HUES48 (cell line): Measurements from ENCODE around the gene TRAF1.

Experiments
- H3K27ac ChIP-seq: one replicate; pipeline ENCODE4 v1.7.0; 2013; ENCODE audit warnings: low read depth, low read length, inconsistent platforms
- H3K27me3 ChIP-seq: 2 replicates; pipeline ENCODE4 v1.6.1; 2013; ENCODE audit warnings: mild to moderate bottlenecking, low read length; ENCODE audit not compliant: control insufficient read depth, insufficient read depth
- H3K36me3 ChIP-seq: 2 replicates; pipeline ENCODE4 v1.6.1; 2013; ENCODE audit warnings: low read length; ENCODE audit not compliant: control insufficient read depth, insufficient read depth
- H3K4me1 ChIP-seq: 2 replicates; pipeline ENCODE4 v1.6.1; 2013; ENCODE audit warnings: mild to moderate bottlenecking, low read length; ENCODE audit not compliant: control insufficient read depth, insufficient read depth
- H3K4me3 ChIP-seq: 2 replicates; pipeline ENCODE4 v1.5.1; 2013; ENCODE audit warnings: mild to moderate bottlenecking, low read depth, low read length
- H3K9ac ChIP-seq: 2 replicates; pipeline ENCODE4 v1.6.1; 2013; ENCODE audit warnings: mild to moderate bottlenecking, low read depth, low read length, moderate library complexity
- H3K9me3 ChIP-seq: 2 replicates; pipeline ENCODE4 v1.6.1; 2013; ENCODE audit warnings: low read length; ENCODE audit not compliant: control insufficient read depth, insufficient read depth

TRAF1 gene

DNA sequence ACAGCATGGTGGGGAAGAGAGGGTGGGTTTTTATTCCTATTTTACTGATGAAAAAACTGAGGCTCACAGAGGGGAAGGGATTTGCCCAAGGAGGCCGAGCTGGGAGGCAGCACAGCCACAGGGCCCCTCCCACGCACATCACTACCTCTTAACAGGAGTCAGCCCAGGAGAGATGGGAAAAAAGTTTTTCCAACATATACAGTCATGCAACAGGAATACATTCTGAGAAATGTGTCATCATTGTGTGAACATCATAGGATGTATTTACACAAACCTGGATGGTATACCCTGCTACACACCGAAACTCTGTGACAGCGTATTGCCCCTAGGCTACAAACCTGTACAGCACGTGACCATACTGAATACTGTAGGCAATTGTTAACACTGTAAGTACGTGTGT lies 11.6 kb downstream of the TRAF1 start:
- H3K4me1 ChIP-seq = peaks cover 12% of the 10 kb centered on the region
- H3K27ac ChIP-seq = no peak overlapping the region
- H3K9me3 ChIP-seq = no peaks in the 10 kb centered on the region
- no peaks in the 10 kb centered on the region for H3K27me3 ChIP-seq
- no peak overlapping the region for H3K4me3 ChIP-seq
- H3K9ac ChIP-seq = no peak overlapping the region
- no peaks in the 10 kb centered on the region for H3K36me3 ChIP-seq

DNA sequence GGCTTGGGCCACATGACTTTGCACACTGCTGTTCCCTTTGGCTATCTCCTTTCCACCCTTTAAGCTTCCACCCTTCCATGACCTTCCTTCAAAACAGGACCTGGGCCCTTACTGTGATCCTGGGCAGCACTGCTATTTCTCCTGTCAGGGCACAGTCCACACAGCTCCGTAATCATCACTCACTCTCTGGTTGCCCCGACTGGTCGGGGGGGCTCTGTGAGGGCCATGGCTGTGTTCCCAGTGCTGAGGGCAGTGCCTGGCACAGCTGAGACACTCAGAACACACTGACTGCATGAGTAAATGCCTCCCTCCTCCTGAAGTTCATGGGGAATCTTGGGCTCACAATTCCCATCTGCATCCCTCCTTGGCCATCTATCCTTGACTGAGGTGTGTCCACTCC lies 12.2 kb downstream of the TRAF1 start:
- Histone ChIP-seq H3K27me3 (no peaks in the 10 kb centered on the region), H3K27ac (no peak overlapping the region), H3K4me3 (no peak overlapping the region), H3K36me3 (no peaks in the 10 kb centered on the region), H3K9ac (no peak overlapping the region), H3K4me1 (peaks cover 12% of the 10 kb centered on the region), H3K9me3 (no peaks in the 10 kb centered on the region)

DNA sequence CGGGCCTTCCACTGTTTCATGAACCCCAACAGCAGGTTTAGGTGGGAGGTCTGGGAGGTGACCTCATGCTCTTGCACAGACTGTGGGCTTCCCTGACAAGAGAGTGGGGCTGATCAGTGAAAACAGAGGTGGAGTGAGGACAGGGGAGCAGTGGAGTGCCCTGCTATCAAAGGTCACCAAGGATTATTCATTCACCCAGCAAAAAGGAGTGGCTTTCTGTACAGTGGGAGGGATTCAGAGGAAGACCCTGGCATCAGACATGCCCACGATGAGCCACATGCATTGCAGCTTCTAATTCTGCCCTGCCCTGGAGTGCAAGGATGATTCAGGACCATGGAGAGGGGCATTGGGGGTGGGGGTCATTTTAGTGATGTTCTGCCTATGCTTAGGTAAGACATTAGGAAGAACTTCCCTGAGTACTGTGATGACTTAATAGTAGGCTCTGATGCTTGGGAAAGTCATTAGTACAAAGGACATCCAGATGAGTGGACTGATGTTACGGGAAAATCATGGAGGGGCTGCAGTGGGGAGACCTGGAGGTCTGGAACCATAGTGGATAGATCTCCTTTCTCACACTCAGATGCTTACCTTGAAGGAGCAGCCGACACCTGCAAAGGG lies 12.8 kb downstream of the TRAF1 start:
- H3K27me3 ChIP-seq = no peaks in the 10 kb centered on the region

DNA sequence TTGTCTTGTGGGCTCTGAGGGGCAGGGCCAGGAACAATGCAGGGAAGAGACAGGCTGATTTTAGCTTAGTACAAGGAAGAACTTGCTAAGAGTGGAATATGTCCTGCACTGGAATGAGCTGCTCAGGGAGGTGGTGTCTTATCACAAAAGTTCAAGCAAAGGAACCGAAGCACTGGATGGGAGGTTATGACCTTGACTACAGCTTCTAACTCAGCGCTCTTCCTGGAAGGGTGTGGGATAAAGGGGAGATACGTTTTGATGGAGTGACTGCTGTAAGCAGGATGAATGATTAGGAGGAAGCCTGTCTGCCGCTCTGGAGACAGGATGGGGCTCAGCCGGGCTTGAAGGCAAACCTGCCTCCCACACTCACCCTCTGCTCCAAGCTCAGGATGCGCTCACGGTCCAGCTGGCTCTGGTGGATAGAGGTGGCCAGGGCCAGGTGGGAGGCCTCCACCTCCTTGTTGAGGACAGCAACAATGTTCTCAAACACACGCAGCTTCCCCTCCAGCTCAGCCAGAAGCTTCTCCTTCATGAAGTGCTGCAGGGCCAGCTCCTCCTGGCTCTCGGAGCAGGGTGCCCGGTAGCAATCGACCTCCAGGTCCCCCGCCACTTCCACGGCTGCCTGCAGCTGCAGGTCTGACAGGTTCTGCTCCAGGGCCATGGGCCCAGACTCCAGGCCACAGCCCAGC lies 13.5 kb downstream of the TRAF1 start:
- Histone ChIP-seq H3K4me3 (no peak overlapping the region), H3K9ac (no peak overlapping the region), H3K36me3 (no peaks in the 10 kb centered on the region), H3K4me1 (peaks cover 12% of the 10 kb centered on the region), H3K27me3 (no peaks in the 10 kb centered on the region), H3K27ac (no peak overlapping the region), H3K9me3 (no peaks in the 10 kb centered on the region)

More for the DNA sequence above, 12.8 kb downstream of the TRAF1 start:
- Histone ChIP-seq H3K4me1 (peaks cover 12% of the 10 kb centered on the region), H3K9me3 (no peaks in the 10 kb centered on the region), H3K27ac (no peak overlapping the region), H3K36me3 (no peaks in the 10 kb centered on the region), H3K9ac (no peak overlapping the region), H3K4me3 (no peak overlapping the region)

DNA sequence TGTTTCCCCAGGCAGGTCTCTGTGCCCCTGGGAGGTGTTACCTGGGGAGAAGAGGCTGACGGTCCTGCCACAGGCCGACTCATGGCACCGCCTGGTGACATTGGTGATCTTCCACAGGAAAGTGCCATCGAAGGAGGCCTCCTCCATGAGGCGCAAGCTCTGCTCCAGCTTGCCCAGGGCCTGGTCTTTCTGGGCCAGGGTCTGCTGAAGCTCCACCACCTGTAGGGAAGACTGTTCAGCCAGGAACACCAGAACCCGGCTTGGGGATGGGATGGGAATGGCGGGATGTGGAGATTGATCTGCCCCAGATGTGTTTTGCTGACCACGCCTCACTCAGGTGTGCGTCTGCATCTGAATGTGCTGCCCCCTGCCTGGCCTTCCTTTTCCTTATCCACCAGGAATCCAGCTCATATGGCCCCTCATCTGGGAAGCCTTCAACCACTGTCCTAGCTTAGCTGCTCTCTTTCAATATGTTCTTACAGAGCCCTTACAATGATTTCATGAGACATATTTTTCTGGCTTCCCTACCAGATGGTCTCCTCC lies 15.2 kb downstream of the TRAF1 start:
- Histone ChIP-seq H3K9me3 (no peaks in the 10 kb centered on the region), H3K27me3 (no peaks in the 10 kb centered on the region), H3K4me1 (peaks cover 12% of the 10 kb centered on the region), H3K27ac (no peak overlapping the region), H3K9ac (no peak overlapping the region), H3K36me3 (no peaks in the 10 kb centered on the region), H3K4me3 (no peak overlapping the region)

DNA sequence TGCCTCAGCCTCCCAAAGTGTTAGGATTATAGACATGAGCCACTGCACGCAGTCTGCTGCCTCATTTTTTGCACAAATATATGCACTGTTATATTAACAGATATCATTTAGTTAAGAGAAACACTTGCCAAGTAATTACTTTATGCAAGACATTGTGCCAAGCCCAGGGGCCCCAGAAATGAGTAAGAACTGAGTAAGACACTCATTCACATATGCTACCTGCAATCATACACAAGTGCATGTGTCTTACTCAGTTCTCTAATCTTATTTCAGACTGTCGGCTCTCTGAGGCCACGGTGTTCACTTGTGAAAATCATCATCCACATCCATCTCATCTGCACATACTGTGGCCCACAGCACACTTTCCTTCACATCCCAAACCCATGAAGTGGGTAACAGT lies 16.0 kb downstream of the TRAF1 start:
- Histone ChIP-seq H3K27me3 (no peaks in the 10 kb centered on the region), H3K9ac (no peak overlapping the region), H3K4me1 (peaks cover 12% of the 10 kb centered on the region), H3K9me3 (no peaks in the 10 kb centered on the region), H3K36me3 (no peaks in the 10 kb centered on the region), H3K4me3 (no peak overlapping the region), H3K27ac (no peak overlapping the region)

DNA sequence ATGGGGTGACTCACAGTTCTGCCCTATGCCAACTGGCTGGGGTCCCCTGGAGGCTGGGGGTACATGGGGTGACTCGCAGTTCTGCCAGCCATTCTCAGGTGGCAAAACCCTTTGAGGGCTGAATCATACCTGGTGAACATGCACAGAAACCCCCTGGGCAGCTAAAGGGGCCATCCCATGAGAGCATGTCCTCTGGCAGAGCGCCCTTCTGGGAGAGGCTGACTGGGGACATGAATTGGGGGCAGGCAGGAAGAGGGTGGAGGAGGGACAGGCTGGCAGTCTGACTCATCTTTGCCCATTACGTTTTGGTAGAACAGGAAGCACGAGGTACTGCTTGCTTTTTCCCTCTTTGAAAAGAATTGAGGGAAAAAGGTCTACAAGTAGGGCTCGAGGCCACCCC lies 16.7 kb downstream of the TRAF1 start:
- no peak overlapping the region for H3K4me3 ChIP-seq
- no peak overlapping the region for H3K9ac ChIP-seq
- H3K27ac ChIP-seq = no peak overlapping the region
- no peaks in the 10 kb centered on the region for H3K27me3 ChIP-seq
- no peaks in the 10 kb centered on the region for H3K9me3 ChIP-seq
- peaks cover 12% of the 10 kb centered on the region for H3K4me1 ChIP-seq
- H3K36me3 ChIP-seq = no peaks in the 10 kb centered on the region

DNA sequence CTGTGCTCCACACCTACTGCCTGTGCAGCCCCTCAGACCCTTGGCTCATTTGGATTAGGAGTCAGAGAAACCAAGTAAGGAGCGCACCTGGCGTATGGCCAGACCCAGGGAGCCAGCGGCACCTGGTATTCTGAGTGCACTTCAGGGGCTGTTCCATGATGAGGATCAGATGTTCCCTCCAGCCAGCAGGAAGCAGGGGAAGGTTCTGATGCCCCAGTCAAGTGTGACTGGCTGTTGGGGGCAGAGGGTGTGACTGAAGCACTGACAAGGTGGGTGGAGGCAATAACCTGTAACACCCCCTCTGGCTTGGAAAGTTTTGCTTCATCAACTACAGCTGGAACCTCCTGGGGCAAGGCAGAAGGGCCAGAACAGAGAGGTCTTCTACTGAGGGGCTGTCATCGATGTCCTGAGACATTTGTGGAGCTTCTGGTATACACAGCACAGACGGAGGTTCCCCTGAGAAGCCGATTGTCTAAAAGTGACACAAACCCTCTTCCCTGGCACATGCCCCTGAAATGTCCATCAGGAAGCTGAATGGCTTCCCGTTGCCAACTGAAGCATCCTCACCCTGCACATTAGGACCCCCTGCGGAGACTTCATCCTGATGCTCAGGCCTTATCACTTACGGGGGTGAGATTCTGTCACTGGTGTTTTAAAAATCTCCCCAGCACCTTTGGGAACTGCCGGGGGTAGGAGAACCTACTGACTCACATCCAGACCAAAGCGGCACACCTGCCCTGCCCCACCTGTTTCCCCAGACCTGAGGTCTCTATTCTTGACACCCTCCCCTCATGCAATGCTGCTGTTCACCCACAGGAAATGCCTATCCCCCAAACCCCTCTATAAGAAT lies 21.1 kb downstream of the TRAF1 start:
- H3K36me3 ChIP-seq = no peaks in the 10 kb centered on the region
- H3K9me3 ChIP-seq = no peaks in the 10 kb centered on the region
- no peak overlapping the region for H3K9ac ChIP-seq
- no peaks in the 10 kb centered on the region for H3K4me1 ChIP-seq
- no peak overlapping the region for H3K27ac ChIP-seq
- H3K4me3 ChIP-seq = no peak overlapping the region
- H3K27me3 ChIP-seq = no peaks in the 10 kb centered on the region

DNA sequence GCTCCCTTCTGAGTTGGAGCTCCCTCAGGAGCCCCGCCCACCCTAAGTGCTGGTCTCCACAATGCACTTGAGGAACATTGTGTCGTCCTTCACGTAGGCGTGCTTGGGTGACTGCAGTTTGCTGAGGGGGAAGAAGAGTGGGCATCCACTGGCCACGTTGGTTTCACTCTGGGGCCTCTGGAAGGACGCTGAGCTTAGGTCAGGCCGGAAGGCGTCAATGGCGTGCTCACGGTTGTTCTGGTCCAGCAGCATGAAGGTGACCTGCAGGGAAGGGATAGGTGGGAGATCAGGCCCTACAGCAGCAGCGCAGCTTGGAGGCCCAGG lies 21.7 kb downstream of the TRAF1 start:
- H3K4me3 ChIP-seq = no peak overlapping the region
- H3K27ac ChIP-seq = no peak overlapping the region
- no peaks in the 10 kb centered on the region for H3K27me3 ChIP-seq
- H3K36me3 ChIP-seq = no peaks in the 10 kb centered on the region
- no peak overlapping the region for H3K9ac ChIP-seq
- no peaks in the 10 kb centered on the region for H3K4me1 ChIP-seq
- no peaks in the 10 kb centered on the region for H3K9me3 ChIP-seq

DNA sequence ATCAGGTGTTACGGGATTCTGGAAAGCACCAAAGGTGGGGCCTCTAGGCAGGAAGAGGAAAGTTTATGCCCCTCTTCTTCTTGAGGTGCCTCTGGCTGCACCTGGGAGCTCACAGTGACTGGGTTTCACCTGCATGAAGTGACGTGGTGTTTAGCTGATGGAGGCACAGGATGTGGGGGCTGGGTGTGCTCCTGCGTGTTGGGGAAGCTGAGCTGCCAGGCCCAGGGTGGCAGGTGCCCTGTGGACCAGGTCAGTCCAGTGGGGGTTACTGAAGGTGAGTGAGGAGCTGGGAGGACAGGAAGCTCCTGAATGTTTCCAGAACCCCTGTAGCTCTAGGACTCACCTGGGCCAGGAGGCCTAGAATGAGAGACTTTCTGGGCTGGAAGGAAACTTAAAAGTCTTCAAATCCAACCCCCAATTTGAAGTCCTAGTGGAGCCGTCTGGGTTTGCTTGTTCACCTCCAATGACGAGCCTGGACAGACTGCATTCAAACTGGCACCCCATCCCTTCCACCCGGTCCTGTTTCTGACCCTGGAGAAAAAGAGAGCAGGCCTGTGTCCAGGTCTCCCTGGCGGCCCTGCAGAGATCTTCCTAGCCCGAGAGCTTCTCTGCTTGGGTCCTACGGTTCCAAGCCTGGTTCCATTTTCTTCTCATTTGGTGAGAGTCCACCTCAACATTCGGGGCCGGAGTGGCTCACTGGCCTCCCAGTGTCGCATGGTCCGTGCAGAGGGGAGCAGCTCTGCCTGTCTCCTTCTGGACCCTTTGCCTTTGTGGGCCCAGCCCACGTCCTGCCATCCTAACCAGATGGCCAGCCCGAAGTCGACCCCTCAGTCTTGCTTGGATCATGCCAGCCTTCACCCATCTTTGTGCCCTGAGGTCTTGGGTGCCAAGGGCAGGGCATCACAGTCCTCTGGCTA lies 22.3 kb downstream of the TRAF1 start:
- H3K36me3 ChIP-seq = no peaks in the 10 kb centered on the region
- no peak overlapping the region for H3K9ac ChIP-seq
- no peaks in the 10 kb centered on the region for H3K9me3 ChIP-seq
- H3K4me3 ChIP-seq = no peak overlapping the region
- no peaks in the 10 kb centered on the region for H3K27me3 ChIP-seq
- no peak overlapping the region for H3K27ac ChIP-seq
- no peaks in the 10 kb centered on the region for H3K4me1 ChIP-seq
